Lung microvascular endothelial cell (primary cell): Measurements from ENCODE around the gene ZDHHC11. TPM values are rescaled to one million over a fixed set of nuclear protein-coding genes. Genes with fewer than 3 reads are reported as not detected.
"Not testable (repeated sequence)": the region's sequence is repeated elsewhere in the genome, so short reads cannot be mapped to it uniquely, and the experiment has no call there.

Experiments used
- DNase-seq, 2 donors: peaks; one replicate each; pipeline versions ENCODE4 v3.0.0 to v3.0.0-alpha.2; 2010; ENCODE audit warnings: low read depth in 2 of 2
- total RNA-seq: library from RNA; depleted of rRNA; stranded (reverse); fragments of >200 nt; gene quantifications from 2 replicates; pipeline ENCODE4 v1.2.1, GENCODE V29; 2014

Gene ZDHHC11
- total RNA-seq, 1 donor from 2014 or later = 0.60 TPM

GRCh38 chr5:776862-777711 is 73.7 kb downstream of the ZDHHC11 start:
- no peak for DNase-seq

GRCh38 chr5:775961-776861 is 74.6 kb downstream of the ZDHHC11 start:
- DNase-seq = no peak

GRCh38 chr5:775595-775960 is 75.2 kb downstream of the ZDHHC11 start:
- not testable (repeated sequence) for DNase-seq

GRCh38 chr5:774854-775505 is 75.8 kb downstream of the ZDHHC11 start:
- DNase-seq = not testable (repeated sequence)

GRCh38 chr5:774304-774703 is 76.5 kb downstream of the ZDHHC11 start:
- DNase-seq = not testable (repeated sequence)

GRCh38 chr5:773517-774264 is 77.1 kb downstream of the ZDHHC11 start:
- no peak for DNase-seq

GRCh38 chr5:772931-773330 is 77.9 kb downstream of the ZDHHC11 start:
- not testable (repeated sequence) for DNase-seq

- DNase-seq = not testable (repeated sequence)
Observed at GRCh38 chr5:772547-772890, 78.3 kb downstream of the ZDHHC11 start.

- not testable (repeated sequence) for DNase-seq
Observed at GRCh38 chr5:771841-772546, 78.8 kb downstream of the ZDHHC11 start.

- DNase-seq = not testable (repeated sequence)
Observed at GRCh38 chr5:771087-771781, 79.6 kb downstream of the ZDHHC11 start.

GRCh38 chr5:770585-770984 is 80.2 kb downstream of the ZDHHC11 start:
- DNase-seq = not testable (repeated sequence)

- not testable (repeated sequence) for DNase-seq
Observed at GRCh38 chr5:769485-770145, 81.2 kb downstream of the ZDHHC11 start.

GRCh38 chr5:766666-767431 is 83.9 kb downstream of the ZDHHC11 start:
- DNase-seq = no peak

GRCh38 chr5:765948-766631 is 84.7 kb downstream of the ZDHHC11 start:
- DNase-seq = no peak

- DNase-seq = no peak
Observed at GRCh38 chr5:763998-764781, 86.6 kb downstream of the ZDHHC11 start.

- DNase-seq = no peak
Observed at GRCh38 chr5:763397-763796, 87.4 kb downstream of the ZDHHC11 start.

- DNase-seq = not testable (repeated sequence)
Observed at GRCh38 chr5:762996-763395, 87.8 kb downstream of the ZDHHC11 start.
